ENCODE results near the gene RELA. TPM values are rescaled to one million over a fixed set of nuclear protein-coding genes. Genes with fewer than 3 reads are reported as not detected.

Gene RELA
- total RNA-seq, 1 experiment from 2014 or later, result 76.4 TPM

- H3K27ac Mint-ChIP-seq (ENCODE audit: unreplicated experiment), result peak overlapping the region; percentile 84
- H3K4me1 Mint-ChIP-seq (ENCODE audit: low read depth, unreplicated experiment), result peaks cover 38% of the 10 kb centered on the region
- no peaks in the 10 kb centered on the region for H3K27me3 Mint-ChIP-seq (ENCODE audit: unreplicated experiment)
- TF ChIP-seq, protein P1, sequence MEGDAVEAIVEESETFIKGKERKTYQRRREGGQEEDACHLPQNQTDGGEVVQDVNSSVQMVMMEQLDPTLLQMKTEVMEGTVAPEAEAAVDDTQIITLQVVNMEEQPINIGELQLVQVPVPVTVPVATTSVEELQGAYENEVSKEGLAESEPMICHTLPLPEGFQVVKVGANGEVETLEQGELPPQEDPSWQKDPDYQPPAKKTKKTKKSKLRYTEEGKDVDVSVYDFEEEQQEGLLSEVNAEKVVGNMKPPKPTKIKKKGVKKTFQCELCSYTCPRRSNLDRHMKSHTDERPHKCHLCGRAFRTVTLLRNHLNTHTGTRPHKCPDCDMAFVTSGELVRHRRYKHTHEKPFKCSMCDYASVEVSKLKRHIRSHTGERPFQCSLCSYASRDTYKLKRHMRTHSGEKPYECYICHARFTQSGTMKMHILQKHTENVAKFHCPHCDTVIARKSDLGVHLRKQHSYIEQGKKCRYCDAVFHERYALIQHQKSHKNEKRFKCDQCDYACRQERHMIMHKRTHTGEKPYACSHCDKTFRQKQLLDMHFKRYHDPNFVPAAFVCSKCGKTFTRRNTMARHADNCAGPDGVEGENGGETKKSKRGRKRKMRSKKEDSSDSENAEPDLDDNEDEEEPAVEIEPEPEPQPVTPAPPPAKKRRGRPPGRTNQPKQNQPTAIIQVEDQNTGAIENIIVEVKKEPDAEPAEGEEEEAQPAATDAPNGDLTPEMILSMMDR (IDR thresholded peaks at IDR 0.05; ENCODE audit: unreplicated experiment), result no peak
- CTCF ChIA-PET, result interaction anchor here (0.9 to 1.7 kb wide), 4 partner anchors 10 to 206 kb away, joined by 3 to 5 read pairs (median 4); partner anchors contain the start of genes MUS81, PCNX3, RELA and SIPA1
- no peak for DNase-seq
- intact Hi-C loops (cut with micrococcal nuclease; ENCODE audit: unreplicated experiment), result no loop called here
- no TSS peak for BruUV-seq (replicated peaks)
- H3K4me3 Mint-ChIP-seq (ENCODE audit: low read depth, unreplicated experiment), result peak overlapping the region; percentile 65
- H3K36me3 Mint-ChIP-seq (ENCODE audit: insufficient read depth, unreplicated experiment), result peaks cover 79% of the 10 kb centered on the region
- no peaks in the 10 kb centered on the region for H3K9me3 Mint-ChIP-seq (ENCODE audit: low read depth, unreplicated experiment)
Measured at GRCh38 chr11:65653229-65654225, 9.2 kb downstream of the RELA start.

GRCh38 chr11:65652511-65653228, 10.0 kb downstream of the RELA start:
- TF ChIP-seq, protein P1 (IDR thresholded peaks at IDR 0.05; ENCODE audit: unreplicated experiment), result no peak
- DNase-seq, result peak; percentile 96
- Mint-ChIP-seq H3K36me3 (ENCODE audit: insufficient read depth, unreplicated experiment) (peaks cover 76% of the 10 kb centered on the region), H3K27me3 (ENCODE audit: unreplicated experiment) (no peaks in the 10 kb centered on the region), H3K4me3 (ENCODE audit: low read depth, unreplicated experiment) (peak overlapping the region; percentile 65), H3K9me3 (ENCODE audit: low read depth, unreplicated experiment) (no peaks in the 10 kb centered on the region), H3K27ac (ENCODE audit: unreplicated experiment) (peak overlapping the region; percentile 84), H3K4me1 (ENCODE audit: low read depth, unreplicated experiment) (peaks cover 38% of the 10 kb centered on the region)
- intact Hi-C loops (cut with micrococcal nuclease; ENCODE audit: unreplicated experiment), result no loop called here
- TSS peak; percentile 92 for BruUV-seq (replicated peaks)
- CTCF ChIA-PET, result interaction anchor here (1.0 to 1.7 kb wide), 4 partner anchors 10 to 207 kb away, joined by 3 to 5 read pairs (median 4); partner anchors contain the start of genes MUS81, RELA and SIPA1

DNA sequence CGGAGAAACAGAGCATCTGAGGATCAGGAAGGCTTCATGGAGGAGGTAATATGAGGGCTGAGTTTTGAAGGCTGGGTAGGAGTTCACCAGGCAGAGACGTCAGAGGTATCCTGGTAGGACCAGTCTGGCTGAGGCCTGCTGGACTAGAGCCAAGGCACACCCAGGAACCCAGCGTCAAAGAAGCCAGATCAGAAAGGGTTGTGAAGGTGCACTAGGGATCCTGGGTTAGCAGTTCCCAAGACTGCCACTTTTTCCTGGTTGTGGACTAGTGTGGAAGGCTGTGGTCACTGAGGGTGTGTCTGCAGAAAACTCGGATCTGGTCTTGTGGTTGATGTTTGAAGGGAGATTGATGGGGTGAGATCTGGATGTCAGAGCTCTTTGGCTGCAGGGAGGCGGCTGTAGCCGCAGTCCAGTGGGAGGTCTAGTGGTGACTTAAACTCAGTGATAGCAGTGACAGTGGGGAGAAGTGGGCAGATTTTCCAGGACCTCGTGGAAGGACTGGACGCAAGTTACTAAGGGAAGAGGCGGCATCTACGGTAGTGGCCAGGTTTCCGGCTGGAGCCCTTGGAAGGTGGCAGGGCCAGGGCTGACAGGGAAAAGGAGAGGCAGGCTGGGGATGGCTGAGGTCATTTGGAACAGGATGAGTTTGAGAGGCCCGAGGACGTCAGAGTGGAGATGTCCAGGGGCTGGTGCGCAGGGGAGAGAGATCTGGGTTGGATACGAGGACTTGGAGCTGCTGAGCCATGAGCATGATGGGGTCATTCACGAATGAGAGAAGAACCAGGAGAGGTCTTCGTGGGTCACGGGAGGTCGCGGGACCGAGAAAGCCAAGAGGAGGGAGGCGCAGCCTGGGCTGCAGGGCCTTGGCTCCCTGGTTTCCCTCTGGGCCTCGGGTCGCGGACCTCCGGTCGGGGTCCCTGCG, 10.9 kb downstream of the RELA start:
- Mint-ChIP-seq H3K4me3 (ENCODE audit: low read depth, unreplicated experiment) (peak overlapping the region; percentile 65), H3K36me3 (ENCODE audit: insufficient read depth, unreplicated experiment) (peaks cover 72% of the 10 kb centered on the region), H3K9me3 (ENCODE audit: low read depth, unreplicated experiment) (no peaks in the 10 kb centered on the region), H3K27ac (ENCODE audit: unreplicated experiment) (peak overlapping the region; percentile 84), H3K27me3 (ENCODE audit: unreplicated experiment) (no peaks in the 10 kb centered on the region), H3K4me1 (ENCODE audit: low read depth, unreplicated experiment) (peaks cover 38% of the 10 kb centered on the region)
- intact Hi-C loops (cut with micrococcal nuclease; ENCODE audit: unreplicated experiment), result no loop called here
- BruUV-seq (replicated peaks), result TSS peak; percentile 16
- TF ChIP-seq, protein P1 (IDR thresholded peaks at IDR 0.05; ENCODE audit: unreplicated experiment), result no peak
- peak; percentile 89 for DNase-seq
- CTCF ChIA-PET, result interaction anchor here (0.6 to 1.7 kb wide), 8 partner anchors 11 to 1831 kb away, joined by 3 to 6 read pairs (median 3); partner anchors contain the start of genes AIP, MUS81, RELA and SIPA1

GRCh38 chr11:65651339-65651588, 11.5 kb downstream of the RELA start:
- intact Hi-C loops (cut with micrococcal nuclease; ENCODE audit: unreplicated experiment), result no loop called here
- BruUV-seq (replicated peaks), result no TSS peak
- Mint-ChIP-seq H3K27me3 (ENCODE audit: unreplicated experiment) (no peaks in the 10 kb centered on the region), H3K9me3 (ENCODE audit: low read depth, unreplicated experiment) (no peaks in the 10 kb centered on the region), H3K4me3 (ENCODE audit: low read depth, unreplicated experiment) (peak overlapping the region; percentile 65), H3K36me3 (ENCODE audit: insufficient read depth, unreplicated experiment) (peaks cover 66% of the 10 kb centered on the region), H3K4me1 (ENCODE audit: low read depth, unreplicated experiment) (peaks cover 38% of the 10 kb centered on the region), H3K27ac (ENCODE audit: unreplicated experiment) (peak overlapping the region; percentile 84)
- TF ChIP-seq, protein P1 (IDR thresholded peaks at IDR 0.05; ENCODE audit: unreplicated experiment), result no peak
- DNase-seq, result no peak
- CTCF ChIA-PET, result interaction anchor here (0.6 to 1.2 kb wide), 4 partner anchors 36 to 1832 kb away, joined by 3 to 6 read pairs (median 3); partner anchors contain the start of gene AIP
